HEK293 (cell line): ENCODE results near the gene VWA3B.

Source experiments
- CTCF ChIP-seq: fragments of 450-650 bp; formaldehyde crosslinking; IDR thresholded peaks from 2 replicates; pipeline ENCODE4 v1.5.1; 2016; ENCODE audit warnings: missing biosample characterization, missing genetic modification characterization
- ZFP41 ChIP-seq: fragments of 450-650 bp; formaldehyde crosslinking; IDR thresholded peaks from 2 replicates; pipeline ENCODE4 v1.5.1; 2016; ENCODE audit warnings: missing biosample characterization, missing genetic modification characterization, borderline replicate concordance
- ZNF354C ChIP-seq: fragments of 450-650 bp; formaldehyde crosslinking; IDR thresholded peaks from 2 replicates; pipeline ENCODE4 v1.5.1; 2016; ENCODE audit warnings: missing biosample characterization, missing genetic modification characterization, low read depth, borderline replicate concordance
- ZNF561 ChIP-seq: fragments of 450-650 bp; IDR thresholded peaks from 2 replicates; pipeline ENCODE4 v1.5.1; 2018; ENCODE audit warnings: missing biosample characterization, missing genetic modification characterization, borderline replicate concordance

DNA sequence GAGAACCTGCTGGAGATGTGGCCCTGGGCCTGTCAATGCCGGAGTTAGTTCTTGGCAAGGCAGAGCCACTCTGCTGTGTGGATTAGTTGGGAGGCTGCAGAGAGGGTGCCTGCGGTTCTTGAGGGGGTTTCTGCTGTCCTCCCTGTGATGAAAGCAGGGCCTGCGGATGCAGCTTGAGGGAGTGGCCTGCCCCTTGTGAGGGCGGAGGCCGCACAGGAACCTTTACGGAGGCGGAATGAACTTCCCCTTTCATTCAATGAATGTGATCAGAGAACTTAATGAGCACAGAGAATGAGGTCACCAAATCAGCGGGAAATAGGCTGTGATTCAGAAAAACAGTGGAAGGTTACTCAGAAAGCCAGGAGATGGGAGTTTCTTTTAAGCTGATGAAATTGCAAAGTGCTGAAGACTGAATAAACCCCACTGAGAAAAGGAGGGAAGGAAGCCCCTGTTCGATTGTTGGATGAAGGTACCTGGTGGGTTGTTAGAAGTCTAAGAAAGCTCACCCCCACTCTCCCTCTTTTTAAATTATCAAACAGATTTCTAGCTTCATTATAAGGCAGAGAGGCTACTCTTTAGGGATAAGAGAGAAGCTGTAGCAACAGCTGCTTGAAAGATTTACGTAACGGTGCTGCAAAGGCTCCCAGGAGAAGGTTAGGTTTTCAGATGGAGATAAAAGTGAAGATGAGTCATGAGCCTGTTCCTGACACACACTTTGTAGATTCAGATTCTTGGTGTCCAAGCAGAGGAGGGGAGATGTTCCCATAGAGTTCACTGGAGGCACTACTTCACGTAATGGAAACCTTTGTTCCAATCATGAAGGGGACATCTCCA is 47.4 kb downstream of the VWA3B start:
- TF ChIP-seq CTCF (tag by site-specific recombination) (no peak), ZNF354C (tag by site-specific recombination) (no peak), ZFP41 (tag by site-specific recombination) (no peak), ZNF561 (tag by site-specific recombination) (no peak)
